Coronary artery (tissue), 2 donors: Measurements from ENCODE around the gene ASCC3.
"Not testable (repeated sequence)": the region's sequence is repeated elsewhere in the genome, so short reads cannot be mapped to it uniquely, and the experiment has no call there.

Experiments
- DNase-seq: peaks from one replicate; pipeline ENCODE4 v3.0.0-alpha.2; 2017; ENCODE audit warnings: low spot score
- H3K27ac ChIP-seq, 2 donors: fragments of 200-600 bp; sonication (generic); one replicate each; pipeline ENCODE4 v1.5.1; 2016 to 2019
- H3K4me3 ChIP-seq: fragments of 200-600 bp; sonication (generic); 2 replicates; pipeline ENCODE4 v1.5.1; 2016; ENCODE audit warnings: mild to moderate bottlenecking, moderate library complexity
- CTCF ChIP-seq: fragments of 200-600 bp; sonication (generic); IDR thresholded peaks from one replicate; pipeline ENCODE4 v1.5.1; 2019; ENCODE audit warnings: antibody characterized with exemption

ASCC3 gene

DNA sequence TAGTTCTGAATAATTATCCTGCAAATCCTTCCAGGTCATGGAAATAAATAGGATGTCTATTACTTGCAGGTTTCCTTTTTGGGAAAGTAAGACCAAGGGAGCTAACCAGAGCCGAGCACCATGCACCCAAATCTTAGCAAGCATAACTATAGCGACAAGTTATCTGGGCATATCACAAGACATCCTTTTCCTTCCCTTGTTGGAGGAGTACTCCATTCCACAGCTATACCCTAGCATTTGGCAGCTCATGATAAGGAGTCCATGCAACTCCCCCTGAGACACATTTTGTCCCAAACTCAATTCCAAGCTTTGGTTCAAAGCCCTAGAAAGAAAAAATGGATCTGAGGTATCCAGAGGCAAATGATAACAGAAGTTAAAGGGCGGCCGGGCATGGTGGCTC is 16.5 kb upstream of the ASCC3 start:
- H3K27ac ChIP-seq = no peak overlapping the region
- no peak overlapping the region for H3K4me3 ChIP-seq
- TF ChIP-seq CTCF = no peak
- no peak for DNase-seq

DNA sequence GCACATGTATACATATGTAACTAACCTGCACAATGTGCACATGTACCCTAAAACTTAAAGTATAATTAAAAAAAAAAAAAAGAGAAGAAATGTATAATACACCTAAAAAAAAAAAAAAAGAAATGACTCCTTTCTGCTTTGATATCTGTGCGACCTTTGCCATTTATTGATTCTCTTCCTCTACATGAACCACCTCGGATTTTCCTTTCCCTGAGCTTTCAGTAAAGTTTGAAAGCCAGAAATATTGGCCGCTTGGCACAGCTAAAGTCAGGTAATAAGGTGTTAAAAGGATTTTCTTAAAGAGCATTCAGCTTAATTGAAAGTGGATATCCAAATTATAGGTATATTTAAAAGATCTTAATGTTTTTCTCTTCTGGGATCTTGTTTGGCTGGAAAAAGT is 12.6 kb upstream of the ASCC3 start:
- TF ChIP-seq CTCF = no peak
- H3K4me3 ChIP-seq = no peak overlapping the region
- H3K27ac ChIP-seq = no peak overlapping the region
- no peak for DNase-seq

DNA sequence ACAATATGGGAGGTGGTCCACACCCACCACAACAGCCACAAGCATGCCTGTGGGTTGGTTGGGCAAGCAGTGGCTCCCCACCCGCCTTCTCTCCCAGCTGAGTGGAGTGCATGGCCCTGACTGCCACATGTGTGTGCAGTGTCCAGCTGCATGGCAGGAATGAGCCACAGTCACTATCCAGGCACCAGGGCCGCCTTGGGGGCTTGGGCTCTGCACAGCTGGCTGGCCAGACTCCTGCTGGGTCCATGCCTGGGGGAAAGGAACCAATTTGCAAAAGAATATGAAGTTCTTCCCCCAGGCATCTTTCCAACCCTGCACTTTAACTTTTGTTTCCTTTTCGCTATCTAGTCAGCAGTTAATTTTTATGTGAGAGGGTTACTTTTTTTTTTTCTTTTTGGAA is 11.6 kb upstream of the ASCC3 start:
- TF ChIP-seq CTCF = no peak
- DNase-seq = no peak
- H3K27ac ChIP-seq = no peak overlapping the region

DNA sequence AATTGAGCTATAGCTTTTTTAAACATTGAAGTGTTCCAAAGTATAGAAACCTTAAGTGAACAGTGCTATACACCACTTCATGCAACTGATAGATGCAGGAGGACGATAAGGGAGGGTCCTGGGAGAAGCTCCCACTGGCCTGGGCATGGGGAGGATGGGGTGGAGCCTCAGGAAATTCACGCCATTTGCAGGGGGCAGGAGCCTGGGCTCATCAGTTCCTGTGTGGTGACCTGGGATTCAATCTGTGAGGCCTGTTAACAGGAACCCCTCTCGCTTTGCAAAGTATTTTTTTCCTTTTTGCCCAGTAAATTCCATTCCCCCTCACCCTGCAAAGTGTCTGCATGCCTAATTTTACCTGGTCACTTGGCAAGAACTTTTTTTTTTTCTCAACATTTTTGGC is 11.0 kb upstream of the ASCC3 start:
- Histone ChIP-seq H3K4me3 (no peak overlapping the region), H3K27ac (no peak overlapping the region)
- no peak for DNase-seq
- no peak for TF ChIP-seq CTCF

More for the DNA sequence above, 11.6 kb upstream of the ASCC3 start:
- H3K4me3 ChIP-seq = no peak overlapping the region

- no peak overlapping the region for H3K4me3 ChIP-seq
- DNase-seq = no peak
- H3K27ac ChIP-seq = no peak overlapping the region
- TF ChIP-seq CTCF = no peak
Observed at GRCh38 chr6:100891079-100891478, 9.9 kb upstream of the ASCC3 start.

DNA sequence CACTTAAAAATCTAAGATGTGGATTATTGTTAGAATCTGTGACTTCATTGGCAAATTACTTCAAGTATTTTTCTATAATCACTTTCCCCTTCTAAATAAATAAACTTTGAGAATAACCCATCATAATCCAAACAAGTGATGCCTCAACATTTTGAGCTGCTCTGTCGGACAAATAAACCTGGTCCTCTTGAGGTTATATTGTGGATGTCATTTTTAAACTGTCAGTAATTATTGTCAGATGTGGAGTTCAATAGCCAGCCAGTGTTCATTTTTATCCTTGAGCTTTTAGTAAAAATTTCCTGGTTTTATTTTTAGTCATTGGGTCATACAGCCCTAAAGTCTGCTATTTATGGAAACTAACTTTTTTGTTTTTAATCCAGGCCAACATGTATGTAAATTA is 9.5 kb upstream of the ASCC3 start:
- not testable (repeated sequence) for DNase-seq, H3K4me3 ChIP-seq
- peak overlapping the region in 1 of 2 donors; percentile 13 for H3K27ac ChIP-seq

GRCh38 chr6:100889351-100889750 is 8.2 kb upstream of the ASCC3 start:
- no peak for TF ChIP-seq CTCF
- no peak for DNase-seq
- Histone ChIP-seq H3K27ac (no peak overlapping the region), H3K4me3 (no peak overlapping the region)

DNA sequence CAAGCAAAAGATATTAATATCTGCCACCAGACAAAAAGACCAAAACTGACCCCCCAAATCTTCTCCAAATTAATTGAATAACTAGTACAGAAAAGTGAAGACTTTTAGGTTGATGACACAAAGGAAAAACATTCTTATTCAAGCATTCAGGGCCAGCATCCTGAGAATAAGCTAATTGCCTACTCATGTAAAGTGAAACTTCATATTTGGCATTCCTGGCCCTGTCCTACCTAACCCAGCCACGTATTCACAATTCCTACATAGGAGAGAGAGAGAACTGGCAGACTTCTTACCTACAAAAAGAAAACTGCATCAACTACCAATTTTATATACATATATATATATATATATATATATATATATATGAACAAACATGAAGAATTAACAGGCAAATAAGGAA is 4.9 kb upstream of the ASCC3 start:
- TF ChIP-seq CTCF = no peak
- Histone ChIP-seq H3K27ac (no peak overlapping the region), H3K4me3 (no peak overlapping the region)
- no peak for DNase-seq
